ENCODE results near the gene KLF15. TPM values are rescaled to one million over a fixed set of nuclear protein-coding genes. Genes with fewer than 3 reads are reported as not detected.

The KLF15 gene
- polyA plus RNA-seq, 1 donor from 2014 or later, result 0.46 TPM

- H3K9me2 ChIP-seq (ENCODE audit: insufficient read depth, low read length), result no peaks in the 10 kb centered on the region
- no peak for TF ChIP-seq TAF1 (IDR thresholded peaks at IDR 0.05; ENCODE audit: low read depth)
- no peak for TF ChIP-seq EP300 (conservative IDR thresholded peaks at IDR 0.05; ENCODE audit: poor library complexity, severe bottlenecking)
- no peak for TF ChIP-seq POLR2AphosphoS5 (IDR thresholded peaks at IDR 0.05)
- TF ChIP-seq SMC3 (conservative IDR thresholded peaks at IDR 0.05; ENCODE audit: poor library complexity), result no peak
- TF ChIP-seq MXI1 (conservative IDR thresholded peaks at IDR 0.05; ENCODE audit: poor library complexity, severe bottlenecking), result no peak
- TF ChIP-seq EZH2 (IDR thresholded peaks at IDR 0.05; ENCODE audit: borderline replicate concordance, insufficient read depth, low read length, poor library complexity, severe bottlenecking), result no peak
- TF ChIP-seq REST (IDR thresholded peaks at IDR 0.05; ENCODE audit: borderline replicate concordance), result no peak
- TF ChIP-seq, protein P1, sequence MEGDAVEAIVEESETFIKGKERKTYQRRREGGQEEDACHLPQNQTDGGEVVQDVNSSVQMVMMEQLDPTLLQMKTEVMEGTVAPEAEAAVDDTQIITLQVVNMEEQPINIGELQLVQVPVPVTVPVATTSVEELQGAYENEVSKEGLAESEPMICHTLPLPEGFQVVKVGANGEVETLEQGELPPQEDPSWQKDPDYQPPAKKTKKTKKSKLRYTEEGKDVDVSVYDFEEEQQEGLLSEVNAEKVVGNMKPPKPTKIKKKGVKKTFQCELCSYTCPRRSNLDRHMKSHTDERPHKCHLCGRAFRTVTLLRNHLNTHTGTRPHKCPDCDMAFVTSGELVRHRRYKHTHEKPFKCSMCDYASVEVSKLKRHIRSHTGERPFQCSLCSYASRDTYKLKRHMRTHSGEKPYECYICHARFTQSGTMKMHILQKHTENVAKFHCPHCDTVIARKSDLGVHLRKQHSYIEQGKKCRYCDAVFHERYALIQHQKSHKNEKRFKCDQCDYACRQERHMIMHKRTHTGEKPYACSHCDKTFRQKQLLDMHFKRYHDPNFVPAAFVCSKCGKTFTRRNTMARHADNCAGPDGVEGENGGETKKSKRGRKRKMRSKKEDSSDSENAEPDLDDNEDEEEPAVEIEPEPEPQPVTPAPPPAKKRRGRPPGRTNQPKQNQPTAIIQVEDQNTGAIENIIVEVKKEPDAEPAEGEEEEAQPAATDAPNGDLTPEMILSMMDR (IDR thresholded peaks at IDR 0.05; ENCODE audit: poor library complexity, severe bottlenecking), result no peak
- TF ChIP-seq RAD21 (conservative IDR thresholded peaks at IDR 0.05), result no peak
- H3K27me3 ChIP-seq (ENCODE audit: insufficient read depth, low read depth, low read length), result no peaks in the 10 kb centered on the region
- no peak overlapping the region for H3K27ac ChIP-seq (ENCODE audit: low read length)
- no peak overlapping the region for H2AFZ ChIP-seq (ENCODE audit: low read depth, low read length)
- H3K9ac ChIP-seq (ENCODE audit: low read length), result no peak overlapping the region
- H3K4me3 ChIP-seq (ENCODE audit: low read length), result no peak overlapping the region
- no peaks in the 10 kb centered on the region for H3K36me3 ChIP-seq (ENCODE audit: insufficient read depth, low read length)
- no peaks in the 10 kb centered on the region for H3K9me3 ChIP-seq (ENCODE audit: low read length)
- H3F3A ChIP-seq (ENCODE audit: insufficient read depth, low read length, poor library complexity, severe bottlenecking), result no peaks in the 10 kb centered on the region
- H3K4me2 ChIP-seq (ENCODE audit: low read length), result no peak overlapping the region
- no peaks in the 10 kb centered on the region for H4K20me1 ChIP-seq (ENCODE audit: insufficient read depth)
- H3K79me2 ChIP-seq (replicated peaks; ENCODE audit: insufficient read depth, low read length), result no peaks in the 10 kb centered on the region
These were observed 8.8 kb downstream of the KLF15 start for GRCh38 chr3:126348308-126348920.

DNA sequence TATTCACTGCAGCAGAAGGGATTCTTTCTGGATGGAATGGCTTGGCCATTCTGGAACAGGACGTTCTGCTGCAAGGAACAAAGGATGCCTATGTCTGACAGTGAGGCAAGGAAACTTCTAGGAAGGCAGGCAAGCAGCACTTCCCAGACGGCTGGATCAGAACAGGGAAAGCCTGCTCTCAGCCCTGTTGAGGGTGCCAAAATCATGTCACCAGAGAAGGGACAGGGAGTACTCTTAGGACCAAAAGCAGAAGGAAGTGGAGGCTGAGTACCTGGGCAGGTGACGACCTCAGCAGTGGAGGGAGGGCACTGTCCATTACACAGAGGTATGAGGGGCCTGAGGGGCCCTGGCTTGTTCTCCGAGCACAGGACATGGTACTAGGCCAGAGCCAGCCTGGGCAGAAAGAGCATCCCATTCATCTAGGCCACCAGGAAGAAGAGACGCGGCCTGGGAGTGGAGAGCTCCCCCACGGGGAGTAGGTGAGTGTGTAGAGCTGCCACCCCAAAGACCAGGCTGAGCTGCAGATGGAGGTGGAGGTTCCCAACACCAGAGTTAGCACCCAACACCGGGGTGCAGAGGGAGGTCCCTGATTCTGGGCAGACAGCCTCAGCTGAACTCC, 9.6 kb downstream of the KLF15 start:
- H3K4me3 ChIP-seq (ENCODE audit: low read length), result no peak overlapping the region
- TF ChIP-seq MXI1 (conservative IDR thresholded peaks at IDR 0.05; ENCODE audit: poor library complexity, severe bottlenecking), result no peak
- TF ChIP-seq, protein P1 (IDR thresholded peaks at IDR 0.05; ENCODE audit: poor library complexity, severe bottlenecking), result no peak
- no peak for TF ChIP-seq EP300 (conservative IDR thresholded peaks at IDR 0.05; ENCODE audit: poor library complexity, severe bottlenecking)
- TF ChIP-seq EZH2 (IDR thresholded peaks at IDR 0.05; ENCODE audit: borderline replicate concordance, insufficient read depth, low read length, poor library complexity, severe bottlenecking), result no peak
- TF ChIP-seq TAF1 (IDR thresholded peaks at IDR 0.05; ENCODE audit: low read depth), result no peak
- no peak for TF ChIP-seq REST (IDR thresholded peaks at IDR 0.05; ENCODE audit: borderline replicate concordance)
- TF ChIP-seq RAD21 (conservative IDR thresholded peaks at IDR 0.05), result no peak
- TF ChIP-seq SMC3 (conservative IDR thresholded peaks at IDR 0.05; ENCODE audit: poor library complexity), result no peak
- TF ChIP-seq POLR2AphosphoS5 (IDR thresholded peaks at IDR 0.05), result no peak
- no peaks in the 10 kb centered on the region for H3K9me2 ChIP-seq (ENCODE audit: insufficient read depth, low read length)
- H3K27me3 ChIP-seq (ENCODE audit: insufficient read depth, low read depth, low read length), result no peaks in the 10 kb centered on the region
- no peak overlapping the region for H2AFZ ChIP-seq (ENCODE audit: low read depth, low read length)
- no peaks in the 10 kb centered on the region for H3F3A ChIP-seq (ENCODE audit: insufficient read depth, low read length, poor library complexity, severe bottlenecking)
- no peak overlapping the region for H3K27ac ChIP-seq (ENCODE audit: low read length)
- no peaks in the 10 kb centered on the region for H3K9me3 ChIP-seq (ENCODE audit: low read length)
- no peak overlapping the region for H3K9ac ChIP-seq (ENCODE audit: low read length)
- no peaks in the 10 kb centered on the region for H3K79me2 ChIP-seq (replicated peaks; ENCODE audit: insufficient read depth, low read length)
- no peaks in the 10 kb centered on the region for H3K36me3 ChIP-seq (ENCODE audit: insufficient read depth, low read length)
- no peak overlapping the region for H3K4me2 ChIP-seq (ENCODE audit: low read length)
- no peaks in the 10 kb centered on the region for H4K20me1 ChIP-seq (ENCODE audit: insufficient read depth)

Data from neural cell (in vitro differentiated cells).